Heart right ventricle (tissue), 16 donors: ENCODE data around the gene CDHR1. TPM values are rescaled to one million over a fixed set of nuclear protein-coding genes. Genes with fewer than 3 reads are reported as not detected.

Experiments
- ATAC-seq, 8 donors: fragments of 200-7000 bp; cut with Tn5 transposase; one replicate each; pipeline ENCODE4 v1.9.1; 2020; ENCODE audit warnings: mild to moderate bottlenecking in 8 of 8, moderate library complexity in 8 of 8, moderate number of reproducible peaks in 1 of 8
- DNase-seq, 2 donors: peaks; one replicate each; pipeline ENCODE4 v3.0.0-alpha.2; 2020
- H3K27ac ChIP-seq, 10 donors: fragments of 200-600 bp; sonication (generic) in 2 of 10; one replicate each; pipeline versions ENCODE4 v1.5.0 to v1.8.0; 2020 to 2022; ENCODE audit warnings: mild to moderate bottlenecking in 3 of 10
- H3K27me3 ChIP-seq, 7 donors: fragments of 200-600 bp; one replicate each; pipeline ENCODE4 v1.8.0; 2021 to 2022; ENCODE audit warnings: mild to moderate bottlenecking in 2 of 7
- H3K36me3 ChIP-seq, 9 donors: fragments of 200-600 bp; sonication (generic) in 1 of 9; one replicate each; pipeline versions ENCODE4 v1.5.0 to v1.8.0; 2020 to 2022; ENCODE audit warnings: mild to moderate bottlenecking in 2 of 9
- H3K4me1 ChIP-seq, 9 donors: fragments of 200-600 bp; sonication (generic) in 1 of 9; one replicate each; pipeline versions ENCODE4 v1.5.0 to v1.8.0; 2020 to 2022; ENCODE audit warnings: mild to moderate bottlenecking in 4 of 9
- H3K4me3 ChIP-seq, 10 donors: fragments of 200-600 bp; sonication (generic) in 2 of 10; one replicate each; pipeline versions ENCODE4 v1.5.0 to v1.8.0; 2020 to 2022; ENCODE audit warnings: mild to moderate bottlenecking in 7 of 10, moderate library complexity in 2 of 10
- H3K9me3 ChIP-seq, 11 donors: fragments of 200-600 bp in 10 of 11; sonication (generic) in 2 of 11; one replicate each; pipeline versions ENCODE4 v1.5.0 to v1.8.0; 2013 to 2022; ENCODE audit warnings: mild to moderate bottlenecking in 2 of 11, control low read depth in 1 of 11, moderate library complexity in 1 of 11
- CTCF ChIP-seq, 9 donors: fragments of 200-600 bp; sonication (generic) in 2 of 9; IDR thresholded peaks; one replicate each; pipeline versions ENCODE4 v1.5.0 to v1.8.0; 2021 to 2022; ENCODE audit warnings: antibody characterized with exemption in 9 of 9, mild to moderate bottlenecking in 5 of 9, moderate library complexity in 1 of 9
- WGBS, 2 donors: extraction: QIAGEN DNeasy Blood & Tissue Kit; methylation state at CpG; one replicate each; pipeline ENCODE4 v1.1.7; 2013; ENCODE audit warnings: inconsistent platforms in 1 of 2; 5-methylcytosine and 5-hydroxymethylcytosine counted together
- intact Hi-C, 10 donors: fragments of 100-400 bp; cut with DNase I; formaldehyde crosslinking; loops; one replicate each; pipeline versions ENCODE4 v1.11.1 to v1.14.2; 2022
- polyA plus RNA-seq, 2 donors: library from polyadenylated mRNA; stranded (reverse); fragments of 200-250 nt; gene quantifications; one replicate each; pipeline ENCODE4 v1.2.3, GENCODE V29; 2013
- total RNA-seq, 10 donors: library from RNA; stranded (reverse); fragmentation: NEBNext Ultra II Directional in 3 of 10; extraction: Animal tissue kit (Norgen Biotek cat#: 25700) in 3 of 10; gene quantifications; one replicate each; pipeline versions ENCODE4 v1.2.1 to v1.2.4, GENCODE V29; 2021 to 2023
- donor health status: Arrhythmogenic right ventricular cardiomyopathy.
- donor health status: ischemic (EF 13 %, LVEDD 7.1; RV severe dilation, severe dysfunction).
- donor health status: healthy with polysubstance abuse.
- donor health status: DM: no; HTN: yes; CAD: no.
- donor health status: DM: no; HTN: no; CAD: no.
- donor health status: ischemic (EF 25% LVEDD 6.9; RV normal size, moderate dysfunction).
- donor health status: ischemic (EF 25% LVEDD 5.7; RV mildly dilated, moderate dysfunction).
- donor health status: healthy.
- donor health status: DM: yes; HTN: yes; CAD: no.
- donor health status: Ischemic cardiomyopathy.
- donor health status: ischemic (EF 35%, LVEDD 5.7; RV mildly dilated, moderate dysfunction).
- donor health status: nonischemic (EF 11% LVEDD 7.7; RV severe dilation, severe dysfunction).
- donor health status: DM: yes; HTN: yes; CAD: no.
- donor health status: PGD.
- donor health status: ischemic (EF 29% LVEDD 5.4; RV normal size, mild dysfunction).
- donor health status: nonischemic (EF 23%, LVEDD 6.1; RV moderate dilation, normal function).

CDHR1 gene
- total and polyA plus RNA-seq, 12 donors, result 0.12 to 1.3 (median 0.39) TPM

GRCh38 chr10:84264611-84265141, 70.3 kb downstream of the CDHR1 start:
- Histone ChIP-seq H3K4me1 (peaks cover 0 to 5% (median 0%) of the 10 kb centered on the region in 9 donors), H3K27ac (no peak overlapping the region), H3K36me3 (no peaks in the 10 kb centered on the region), H3K27me3 (peaks cover 0 to 25% (median 7%) of the 10 kb centered on the region in 7 donors), H3K4me3 (no peak overlapping the region), H3K9me3 (no peaks in the 10 kb centered on the region)
- DNase-seq, result peak; percentile 56 to 58
- ATAC-seq, result peak; percentile 87 to 94 (median 91)
- peak; percentile 85 to 95 (median 93) for TF ChIP-seq CTCF (IDR thresholded peaks at IDR 0.05)
- WGBS, 2 donors, result 4% methylated on average over 11 of the region's 11 CpGs
- intact Hi-C loops, result loop anchor here (1.0 to 10.0 kb wide), 9 partner anchors 98 to 278 kb away; no protein-coding TSS in a partner anchor

GRCh38 chr10:84265418-84265817, 71.1 kb downstream of the CDHR1 start:
- H3K4me1 ChIP-seq, result peaks cover 0 to 5% (median 0%) of the 10 kb centered on the region in 9 donors
- intact Hi-C loops, result loop anchor here in 9 of 10 donors (2.0 to 10.0 kb wide), 7 partner anchors 97 to 271 kb away; no protein-coding TSS in a partner anchor
- DNase-seq (no peak), ATAC-seq (no peak)
- WGBS, 2 donors, result 72 to 82% methylated on average over 4 of the region's 4 CpGs
- TF ChIP-seq CTCF (IDR thresholded peaks at IDR 0.05), result no peak
- no peaks in the 10 kb centered on the region for H3K36me3 ChIP-seq
- no peak overlapping the region for H3K4me3 ChIP-seq
- H3K27ac ChIP-seq, result no peak overlapping the region
- H3K9me3 ChIP-seq, result no peaks in the 10 kb centered on the region
- H3K27me3 ChIP-seq, result peaks cover 0 to 30% (median 7%) of the 10 kb centered on the region in 7 donors

- ATAC-seq, result peak in 1 of 8 donors; percentile 50
Observed at GRCh38 chr10:84267503-84268126, 73.3 kb downstream of the CDHR1 start.

More at GRCh38 chr10:84267503-84268126, 73.3 kb downstream of the CDHR1 start:
- intact Hi-C loops, result loop anchor here in 8 of 10 donors (5.0 to 10.0 kb wide), 5 partner anchors 95 to 110 kb away; no protein-coding TSS in a partner anchor
- peak; percentile 18 to 67 (median 47) for TF ChIP-seq CTCF (IDR thresholded peaks at IDR 0.05)
- Histone ChIP-seq H3K4me3 (no peak overlapping the region), H3K27ac (no peak overlapping the region), H3K27me3 (peaks cover 0 to 25% (median 12%) of the 10 kb centered on the region in 7 donors), H3K36me3 (no peaks in the 10 kb centered on the region), H3K9me3 (no peaks in the 10 kb centered on the region), H3K4me1 (peaks cover 0 to 5% (median 0%) of the 10 kb centered on the region in 9 donors)
- no peak for DNase-seq
- WGBS, 2 donors, result 34 to 46% methylated on average over 7 of the region's 7 CpGs
